H1 (cell line): ENCODE measurements around the gene RNASE7. TPM values are rescaled to one million over a fixed set of nuclear protein-coding genes. Genes with fewer than 3 reads are reported as not detected.

Experiments
- CTCF ChIA-PET: fragments of 300-600 bp; sonication (Branson Sonifier 250); formaldehyde crosslinking; loops from one replicate; lab custom pipeline; 2021; ENCODE audit not compliant: partially characterized antibody; lab: Charles Lee
- POLR2A ChIA-PET: fragments of 300-600 bp; sonication (Branson Sonifier 250); formaldehyde crosslinking; loops from one replicate; lab custom pipeline; 2021; ENCODE audit warnings: inconsistent platforms; ENCODE audit not compliant: partially characterized antibody; lab: Charles Lee
- DNase-seq, 2 experiments: peaks; one replicate each; pipeline versions ENCODE4 v3.0.0 to v3.0.0-alpha.2; 2010 to 2022; ENCODE audit warnings: low spot score in 2 of 2, low read depth in 1 of 2, mixed read lengths in 1 of 2
- FAIRE-seq: peaks from 2 replicates; lab custom pipeline; 2011; peaks lifted over from hg19 to GRCh38; lab: Jason Lieb, UNC
- H2AFZ ChIP-seq: 2 replicates; pipeline ENCODE4 v1.8.1; 2012; ENCODE audit warnings: low read length, inconsistent platforms
- H2AK5ac ChIP-seq: 2 replicates; pipeline ENCODE4 v1.6.1; 2013; ENCODE audit warnings: low read depth, low read length
- H2BK120ac ChIP-seq: replicated peaks from 2 replicates; pipeline ENCODE3; 2013; ENCODE audit warnings: low read depth, low read length, inconsistent platforms
- H2BK12ac ChIP-seq: 2 replicates; pipeline ENCODE4 v1.6.1; 2013; ENCODE audit warnings: low read depth, low read length
- H2BK15ac ChIP-seq: 2 replicates; pipeline ENCODE4 v1.6.1; 2013; ENCODE audit warnings: low read length
- H2BK20ac ChIP-seq: 2 replicates; pipeline ENCODE4 v1.6.1; 2013; ENCODE audit warnings: low read length
- H2BK5ac ChIP-seq: 2 replicates; pipeline ENCODE4 v1.6.1; 2013; ENCODE audit warnings: low read depth, low read length
- H3K14ac ChIP-seq: 2 replicates; pipeline ENCODE4 v1.6.1; 2013; ENCODE audit warnings: inconsistent platforms; ENCODE audit not compliant: insufficient read length
- H3K18ac ChIP-seq: 2 replicates; pipeline ENCODE4 v1.6.1; 2013; ENCODE audit warnings: low read length; ENCODE audit errors: extremely low read depth
- H3K23ac ChIP-seq: 2 replicates; pipeline ENCODE4 v1.6.1; 2013; ENCODE audit warnings: inconsistent platforms; ENCODE audit not compliant: insufficient read length
- H3K23me2 ChIP-seq: 2 replicates; pipeline ENCODE4 v1.6.1; 2013; ENCODE audit warnings: low read depth, low read length
- H3K27ac ChIP-seq: 2 replicates; pipeline ENCODE4 v1.6.1; 2011; ENCODE audit warnings: low read depth, low read length, inconsistent platforms
- H3K27me3 ChIP-seq, 4 experiments: replicated peaks in 1 of 4; 1 replicate in 1 of 4; 2 replicates in 3 of 4; pipeline versions ENCODE4 v1.6.1 to v1.8.1; 2011 to 2013; ENCODE audit warnings: low read length in 3 of 4, mild to moderate bottlenecking in 3 of 4, inconsistent platforms in 2 of 4, mixed read lengths in 2 of 4, moderate library complexity in 1 of 4; ENCODE audit not compliant: control insufficient read depth in 3 of 4, insufficient read depth in 3 of 4; ENCODE audit errors: extremely low read depth in 1 of 4
- H3K36me3 ChIP-seq, 4 experiments: 2 replicates each; pipeline versions ENCODE4 v1.6.1 to v1.8.1; 2011 to 2013; ENCODE audit warnings: mild to moderate bottlenecking in 4 of 4, low read length in 3 of 4, moderate library complexity in 2 of 4, control low read depth in 1 of 4, inconsistent platforms in 1 of 4; ENCODE audit not compliant: insufficient read depth in 4 of 4, control insufficient read depth in 2 of 4
- H3K4ac ChIP-seq: replicated peaks from 2 replicates; pipeline ENCODE3; 2013; ENCODE audit warnings: low read length, low read depth, mixed read lengths, inconsistent platforms; ENCODE audit not compliant: insufficient read length
- H3K4me1 ChIP-seq, 4 experiments: replicated peaks in 1 of 4; 1 replicate in 1 of 4; 2 replicates in 3 of 4; pipeline versions ENCODE4 v1.6.1 to v1.8.1; 2011 to 2013; ENCODE audit warnings: low read length in 3 of 4, inconsistent platforms in 2 of 4, mixed read lengths in 1 of 4; ENCODE audit not compliant: insufficient read depth in 4 of 4, control insufficient read depth in 3 of 4
- H3K4me2 ChIP-seq, 2 experiments: 2 replicates each; pipeline versions ENCODE4 v1.6.1 to v1.8.1; 2011 to 2013; ENCODE audit warnings: low read depth in 2 of 2, low read length in 2 of 2, control low read depth in 1 of 2, inconsistent platforms in 1 of 2, mild to moderate bottlenecking in 1 of 2; ENCODE audit not compliant: insufficient read depth in 1 of 2
- H3K4me3 ChIP-seq, 4 experiments: fragments of 200-600, 300-600 bp in 1 of 4; sonication (generic), shearing (Covaris generic), sonication (Bioruptor Twin) in 1 of 4; 2 replicates each; pipeline versions ENCODE4 v1.5.1 to v1.8.1; 2011 to 2016; ENCODE audit warnings: low read length in 4 of 4, low read depth in 3 of 4, control low read depth in 2 of 4, inconsistent platforms in 2 of 4, mild to moderate bottlenecking in 2 of 4, mixed read lengths in 1 of 4, moderate library complexity in 1 of 4; ENCODE audit not compliant: insufficient read depth in 2 of 4; ENCODE audit errors: extremely low read depth in 1 of 4
- H3K56ac ChIP-seq: replicated peaks from 2 replicates; pipeline ENCODE3; 2013; ENCODE audit warnings: low read depth, mild to moderate bottlenecking, mixed read lengths, low read length, inconsistent platforms; ENCODE audit not compliant: insufficient read length
- H3K79me1 ChIP-seq: 2 replicates; pipeline ENCODE4 v1.6.1; 2013; ENCODE audit warnings: low read depth, low read length, control low read depth
- H3K79me2 ChIP-seq, 2 experiments: 2 replicates each; pipeline versions ENCODE4 v1.6.1 to v1.8.1; 2012 to 2013; ENCODE audit warnings: low read length in 2 of 2, mild to moderate bottlenecking in 2 of 2, inconsistent platforms in 1 of 2; ENCODE audit not compliant: insufficient read depth in 2 of 2, control insufficient read depth in 1 of 2
- H3K9ac ChIP-seq, 4 experiments: replicated peaks in 1 of 4; 1 replicate in 1 of 4; 2 replicates in 3 of 4; pipeline versions ENCODE4 v1.6.1 to v1.8.1; 2011 to 2013; ENCODE audit warnings: low read depth in 3 of 4, low read length in 3 of 4, control low read depth in 2 of 4, mild to moderate bottlenecking in 2 of 4, moderate library complexity in 2 of 4, inconsistent platforms in 1 of 4; ENCODE audit errors: extremely low read depth in 1 of 4
- H3K9me3 ChIP-seq, 2 experiments: 2 replicates each; pipeline versions ENCODE4 v1.6.1 to v1.8.1; 2012 to 2013; ENCODE audit warnings: mild to moderate bottlenecking in 2 of 2, moderate library complexity in 2 of 2, control low read depth in 1 of 2, inconsistent platforms in 1 of 2, low read depth in 1 of 2, low read length in 1 of 2, mixed read lengths in 1 of 2; ENCODE audit not compliant: insufficient read depth in 2 of 2
- H4K20me1 ChIP-seq, 2 experiments: replicated peaks in 1 of 2; 2 replicates each; pipeline versions ENCODE3 to v1.8.1; 2011 to 2013; ENCODE audit warnings: inconsistent platforms in 2 of 2, low read length in 2 of 2, mild to moderate bottlenecking in 1 of 2; ENCODE audit not compliant: insufficient read depth in 2 of 2, control insufficient read depth in 1 of 2
- H4K5ac ChIP-seq: 2 replicates; pipeline ENCODE4 v1.6.1; 2013; ENCODE audit warnings: low read length, low read depth, mixed read lengths, inconsistent platforms; ENCODE audit not compliant: insufficient read length
- H4K8ac ChIP-seq: 2 replicates; pipeline ENCODE4 v1.8.0; 2013; ENCODE audit warnings: mild to moderate bottlenecking, moderate library complexity, low read length, inconsistent platforms; ENCODE audit not compliant: insufficient read depth; ENCODE audit errors: extremely low read depth
- H4K91ac ChIP-seq: replicated peaks from 2 replicates; pipeline ENCODE3; 2013; ENCODE audit warnings: low read length, mixed read lengths, inconsistent platforms; ENCODE audit not compliant: insufficient read length
- TAF7 ChIP-seq: optimal IDR thresholded peaks from 2 replicates; pipeline ENCODE3; 2011; ENCODE audit warnings: low read depth, mild to moderate bottlenecking, inconsistent platforms, low read length, moderate library complexity, borderline replicate concordance
- WGBS, 2 experiments: shearing (Covaris generic) in 1 of 2; methylation state at CpG; one replicate each; pipeline versions ENCODE4 v1.1.6 to v1.1.7; 2013 to 2015; ENCODE audit warnings: low lambda C conversion rate in 2 of 2, mixed read lengths in 2 of 2, inconsistent platforms in 1 of 2, low coverage in 1 of 2, missing lambda C conversion rate in 1 of 2; ENCODE audit not compliant: insufficient replicate concordance in 2 of 2, insufficient coverage in 1 of 2, insufficient read length in 1 of 2; ENCODE audit errors: extremely low coverage in 1 of 2, missing lambda C conversion rate in 1 of 2; 5-methylcytosine and 5-hydroxymethylcytosine counted together
- polyA plus RNA-seq, 7 experiments: library from polyadenylated mRNA; depleted of rRNA in 3 of 7; stranded (reverse) in 5 of 7; unstranded in 2 of 7; fragments of >200 nt in 5 of 7; fragments of 200-250 nt in 2 of 7; gene quantifications; 1 replicate in 5 of 7; 2 replicates in 1 of 7; 4 replicates in 1 of 7; pipeline versions ENCODE4 v1.2.1 to v1.2.3, GENCODE V29; 2011 to 2013; ENCODE audit warnings: missing spikeins in 2 of 7, mixed read lengths in 2 of 7
- total RNA-seq: library from RNA; stranded (reverse); fragmentation: NEBNext Ultra II Directional; extraction: Animal tissue kit (Norgen Biotek cat#: 25700); gene quantifications from 2 replicates; pipeline ENCODE4 v1.2.1, GENCODE V29; 2021

Gene RNASE7
- total and polyA plus RNA-seq, 2 of the 8 experiments (the other 6 are each of a cell fraction or from before 2014, with no cell fraction given) = not detected

- Histone ChIP-seq H2BK20ac (no peak overlapping the region), H3K4me1 (no peaks in the 10 kb centered on the region), H3K23ac (no peak overlapping the region), H3K9me3 (no peaks in the 10 kb centered on the region), H3K36me3 (no peaks in the 10 kb centered on the region), H3K27ac (no peak overlapping the region), H2BK15ac (no peak overlapping the region), H2AFZ (no peak overlapping the region), H3K79me2 (no peaks in the 10 kb centered on the region), H2BK120ac (no peak overlapping the region), H3K14ac (no peak overlapping the region), H3K4me3 (no peak overlapping the region), H3K27me3 (peaks cover 0 to 3% (median 0%) of the 10 kb centered on the region in 4 experiments; a peak in 1 of 7 replicates), H3K9ac (no peak overlapping the region), H3K4me2 (no peak overlapping the region), H2AK5ac (no peak overlapping the region), H4K5ac (no peak overlapping the region), H4K20me1 (no peaks in the 10 kb centered on the region), H3K56ac (no peak overlapping the region), H2BK12ac (no peak overlapping the region), H2BK5ac (no peak overlapping the region), H4K91ac (no peak overlapping the region), H3K4ac (no peak overlapping the region), H4K8ac (no peak overlapping the region), H3K18ac (no peak overlapping the region), H3K23me2 (no peaks in the 10 kb centered on the region), H3K79me1 (no peaks in the 10 kb centered on the region)
- TF ChIP-seq TAF7 = no peak
- POLR2A ChIA-PET = interaction anchor here (0.9 to 1.1 kb wide), 3 partner anchors 24 to 31 kb away, joined by 3 read pairs; no protein-coding TSS in a partner anchor
- FAIRE-seq = no peak
- DNase-seq = no peak
- CTCF ChIA-PET = interaction anchor here (0.9 to 3.7 kb wide), 18 partner anchors 10 to 89 kb away, joined by 3 to 28 read pairs (median 4); partner anchors contain the start of gene RNASE8
- 86% methylated on average over 2 of the region's 2 CpGs; no CpG with 5 or more reads in 1 of the 2 experiments for WGBS, 2 experiments
These were observed 5.2 kb downstream of the RNASE7 start for GRCh38 chr14:21047378-21047781.
